ENCODE results near the gene ADSS1.

Gene ADSS1

GRCh38 chr14:104796687-104797081 is 72.7 kb downstream of the ADSS1 start:
- DNase-seq (ENCODE audit: low spot score), result no peak

Data from AG20443 (cell line).